GM18909 (cell line): Measurements from ENCODE around the gene TRMT61A.

ENCODE experiments used
- ATAC-seq: cut with Tn5 transposase; IDR thresholded peaks from one replicate; pipeline ENCODE4 v1.9.1; 2021; ENCODE audit warnings: mild to moderate bottlenecking; ENCODE audit not compliant: unreplicated experiment, poor library complexity

TRMT61A gene

GRCh38 chr14:103533999-103534575 is 5.1 kb downstream of the TRMT61A start:
- ATAC-seq: no peak

DNA sequence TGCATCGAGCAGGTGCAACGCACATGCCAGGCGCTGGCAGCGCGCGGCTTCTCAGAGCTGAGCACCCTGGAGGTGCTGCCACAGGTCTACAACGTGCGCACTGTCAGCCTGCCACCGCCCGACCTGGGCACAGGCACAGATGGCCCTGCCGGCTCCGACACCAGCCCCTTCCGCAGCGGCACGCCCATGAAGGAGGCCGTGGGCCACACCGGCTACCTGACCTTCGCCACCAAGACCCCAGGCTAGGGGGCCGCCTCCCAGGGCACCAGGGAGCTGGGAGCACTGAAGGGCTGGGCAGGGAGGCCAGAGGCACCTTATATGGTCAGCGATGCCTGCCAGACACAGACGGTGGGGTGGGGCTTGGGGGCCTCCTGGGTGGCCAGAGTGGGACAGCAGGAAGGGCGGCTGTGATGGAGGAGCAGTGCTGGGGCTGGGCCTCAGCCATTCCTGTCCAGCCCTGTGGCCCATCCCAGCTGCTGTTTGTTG is 5.6 kb downstream of the TRMT61A start:
- ATAC-seq: no peak

DNA sequence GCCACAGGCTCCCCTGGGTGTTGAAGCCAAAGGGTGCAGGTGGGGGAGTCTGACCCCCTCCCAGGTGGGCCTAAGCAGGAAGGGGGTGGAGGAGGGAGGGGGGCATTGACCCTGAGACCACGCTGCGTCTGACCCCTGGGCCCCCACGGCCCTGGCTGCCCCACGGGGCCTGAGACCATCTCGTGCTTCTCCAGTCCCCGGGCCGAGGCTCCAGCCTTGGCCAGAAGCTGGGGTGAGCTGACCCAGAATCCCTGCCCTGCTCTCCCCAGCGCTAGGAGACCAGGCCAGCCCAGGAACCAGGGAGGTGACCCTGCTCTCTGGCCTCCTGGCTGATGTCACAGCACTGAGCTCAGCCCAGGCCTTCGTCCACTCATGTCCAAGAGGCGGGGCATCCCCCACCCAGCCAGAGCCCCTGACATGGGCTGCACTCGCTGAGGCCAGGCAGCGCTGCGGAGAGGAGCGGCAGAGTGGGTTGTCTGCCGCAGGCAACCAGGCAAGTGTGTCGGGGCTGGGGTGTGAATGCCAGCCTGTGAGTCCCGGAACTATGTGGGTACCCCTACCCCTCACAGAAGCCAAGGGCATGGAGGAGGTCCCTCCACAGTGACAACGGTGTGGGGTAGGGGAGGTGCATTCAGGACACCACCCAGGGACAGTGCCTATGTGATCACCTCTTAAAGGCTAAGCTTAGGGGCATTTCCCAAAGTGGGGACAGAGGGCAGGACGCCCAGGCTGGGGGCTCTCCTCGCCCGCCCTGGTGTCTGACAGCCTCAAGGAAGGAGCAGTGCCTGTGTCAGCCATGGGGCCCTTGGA is 6.3 kb downstream of the TRMT61A start:
- no peak for ATAC-seq

GRCh38 chr14:103535891-103536565 is 7.0 kb downstream of the TRMT61A start:
- ATAC-seq: no peak

DNA sequence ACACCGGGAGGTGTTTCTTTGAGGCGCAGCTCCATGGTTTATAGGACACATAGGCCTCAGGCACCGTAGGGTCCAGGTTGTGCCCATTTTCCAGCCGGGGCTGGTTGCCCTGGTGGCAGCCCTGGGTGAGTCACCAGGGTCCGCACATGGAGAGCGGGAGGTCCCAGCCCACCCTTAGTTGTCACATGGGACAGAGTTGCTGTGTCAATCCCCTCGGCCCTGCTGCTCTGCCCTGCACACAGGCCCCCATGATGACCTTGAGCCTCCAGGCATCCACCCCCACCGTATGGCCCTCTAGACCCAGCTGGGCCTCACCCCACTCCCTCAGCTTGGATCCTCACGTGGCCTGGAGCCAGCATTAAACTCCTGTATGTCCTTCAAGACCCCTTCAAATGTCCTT is 7.7 kb downstream of the TRMT61A start:
- no peak for ATAC-seq

DNA sequence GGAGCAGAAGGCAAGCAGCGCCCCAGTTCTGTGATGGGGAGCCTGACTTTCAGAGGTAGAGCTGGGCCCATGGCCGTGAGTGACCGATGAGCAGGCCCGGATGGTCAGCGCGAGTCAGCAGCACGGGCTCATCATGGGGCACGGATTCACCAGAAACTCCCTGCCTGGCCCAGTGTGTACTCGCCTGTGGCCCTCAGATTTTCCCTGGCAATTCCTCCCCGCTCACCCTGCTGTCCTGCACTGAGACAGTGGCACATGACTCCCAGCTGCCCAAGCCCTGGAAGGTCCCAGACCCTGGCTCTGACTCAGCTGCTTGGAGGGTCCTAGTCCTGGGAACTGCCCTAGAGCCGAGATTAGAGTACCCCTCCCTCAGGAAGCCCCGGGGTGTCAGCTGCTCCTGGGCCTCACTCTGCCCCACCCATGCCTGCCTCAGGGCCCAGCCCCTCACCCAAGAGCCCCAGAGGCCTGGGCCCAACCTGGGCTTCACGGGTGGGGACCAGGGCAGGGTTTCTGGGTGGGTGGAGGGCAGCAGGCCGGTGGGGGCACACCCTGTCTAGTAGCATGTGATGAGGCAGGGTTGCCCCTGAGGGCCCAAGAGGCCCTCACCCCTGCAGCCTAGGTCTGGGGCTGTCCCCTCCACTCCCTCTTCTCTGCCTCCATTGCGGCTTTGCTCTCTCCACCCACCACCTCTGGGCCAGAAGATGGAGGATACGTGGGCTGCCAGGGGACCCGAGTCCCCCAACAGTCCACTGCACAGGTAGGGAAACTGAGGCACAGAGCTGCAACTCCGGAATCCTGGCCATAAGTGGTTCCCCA is 8.4 kb downstream of the TRMT61A start:
- no peak for ATAC-seq

GRCh38 chr14:103538291-103539055 is 9.5 kb downstream of the TRMT61A start:
- no peak for ATAC-seq

DNA sequence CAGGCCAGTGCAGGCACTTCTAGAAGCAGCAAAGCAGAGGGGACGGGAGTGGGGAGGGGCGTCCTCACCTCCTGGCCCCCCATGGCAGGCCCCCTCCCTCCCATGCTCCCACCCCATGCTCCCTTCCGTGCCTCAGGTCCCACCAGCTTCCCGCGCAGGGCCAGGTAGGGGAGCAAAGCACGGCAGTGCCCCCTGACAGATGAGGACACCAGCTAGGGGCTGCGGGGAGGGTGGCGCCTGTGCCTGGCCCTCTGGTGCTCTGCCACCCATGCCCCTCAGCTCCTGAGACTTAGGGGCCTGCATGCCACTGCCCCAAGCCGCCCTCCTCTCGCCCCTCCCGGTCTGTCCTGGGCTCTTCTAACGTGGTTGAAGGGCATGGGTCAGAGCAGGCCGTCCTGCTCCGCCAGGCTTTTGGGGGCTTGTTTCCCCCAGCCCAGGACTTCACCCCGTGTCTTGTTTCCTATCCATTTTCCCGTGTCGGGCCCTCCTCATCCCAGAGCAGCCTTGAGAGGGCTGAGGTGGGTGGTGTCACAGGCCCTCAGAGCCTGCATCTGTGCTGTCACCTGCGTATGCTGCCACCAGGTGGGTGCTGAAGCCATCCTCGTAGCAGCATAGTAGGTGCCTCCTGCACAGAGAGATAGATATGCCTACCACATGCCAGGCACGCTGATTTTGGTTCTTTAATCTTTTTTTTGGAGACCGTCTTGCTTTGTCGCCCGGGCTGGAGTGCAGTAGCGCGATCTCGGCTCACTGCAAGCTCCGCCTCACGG is 10.2 kb downstream of the TRMT61A start:
- ATAC-seq: no peak

GRCh38 chr14:103540821-103541708 is 12.1 kb downstream of the TRMT61A start:
- ATAC-seq: no peak

DNA sequence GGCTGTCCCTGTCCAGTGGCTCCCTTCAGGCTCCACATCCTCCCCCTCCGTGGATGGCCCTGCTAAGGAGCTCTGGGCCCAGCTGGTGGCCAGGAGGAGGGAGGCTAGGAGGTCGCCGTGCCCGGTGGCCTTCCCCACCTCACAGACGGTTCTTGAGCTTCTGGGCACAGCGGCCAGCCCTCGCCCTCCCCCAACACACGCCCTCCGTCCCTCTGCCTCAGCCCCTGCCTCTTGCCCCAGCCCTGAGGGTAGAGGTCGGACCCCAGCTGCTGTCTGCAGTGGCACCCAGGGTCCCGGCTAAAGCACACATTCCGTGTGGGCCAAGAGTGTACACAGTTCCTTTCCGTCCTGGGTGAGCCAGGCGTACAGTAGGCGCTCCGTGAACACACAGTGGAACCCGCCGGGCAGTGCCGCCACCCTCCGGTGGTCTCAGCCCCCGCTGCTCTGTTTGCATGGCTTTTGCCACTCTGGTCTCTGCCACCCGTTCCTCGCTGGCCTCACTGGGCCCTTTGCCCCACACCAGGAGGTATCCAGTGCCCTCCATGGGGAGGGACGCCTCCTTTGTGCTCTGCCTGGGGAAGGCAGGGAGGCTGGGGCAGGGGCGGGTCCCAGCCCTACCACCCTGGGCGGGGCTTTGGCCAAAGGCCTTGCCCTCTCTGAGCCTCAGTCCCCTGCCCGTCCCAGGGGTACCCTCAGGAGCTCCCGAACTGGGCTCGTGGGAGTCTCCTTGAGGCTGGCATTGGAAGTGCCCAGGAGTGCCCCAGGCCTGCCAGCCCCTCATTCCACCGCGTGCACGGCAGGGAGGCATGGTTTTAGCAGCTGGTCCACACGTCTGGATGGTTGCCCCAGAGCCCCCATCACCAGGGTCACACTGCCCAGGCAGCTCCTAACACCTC is 13.0 kb downstream of the TRMT61A start:
- no peak for ATAC-seq

GRCh38 chr14:103542605-103543088 is 13.7 kb downstream of the TRMT61A start:
- no peak for ATAC-seq

- no peak for ATAC-seq
These were observed 14.1 kb downstream of the TRMT61A start for GRCh38 chr14:103543140-103543539.

DNA sequence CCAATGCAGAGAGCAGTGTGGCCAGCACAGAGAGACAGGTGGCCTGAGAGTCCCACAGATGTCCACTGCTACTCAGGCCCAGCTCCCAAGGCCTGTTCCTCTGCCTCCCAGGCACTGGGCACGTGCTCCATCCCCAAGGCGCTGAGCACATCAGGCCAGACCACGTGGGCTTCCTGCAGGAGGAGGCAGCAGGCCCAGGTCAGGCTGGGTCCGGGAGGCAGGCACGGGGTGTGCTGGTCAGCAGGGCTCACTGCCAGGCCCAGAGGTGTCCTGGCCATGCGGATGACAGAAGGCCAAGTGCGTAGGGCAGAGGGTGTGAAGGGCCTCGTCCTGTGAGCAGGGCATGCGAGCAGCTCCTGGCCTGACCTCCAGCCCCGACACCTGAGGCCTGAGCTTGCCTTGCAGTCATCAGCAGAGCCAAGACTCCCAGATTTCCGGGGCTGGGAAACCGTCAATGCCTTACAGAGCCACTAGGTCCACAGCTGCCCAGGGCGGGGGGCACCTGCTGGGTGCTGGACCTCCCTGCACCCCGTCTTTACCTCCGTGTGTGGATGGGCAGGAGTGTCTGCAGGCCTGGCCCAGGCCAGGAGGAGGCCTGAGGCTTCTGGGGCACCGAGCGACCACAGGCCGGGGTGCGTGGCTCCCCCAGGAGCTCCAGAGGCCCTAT is 14.9 kb downstream of the TRMT61A start:
- ATAC-seq: no peak

GRCh38 chr14:103544388-103545218 is 15.6 kb downstream of the TRMT61A start:
- ATAC-seq: no peak

DNA sequence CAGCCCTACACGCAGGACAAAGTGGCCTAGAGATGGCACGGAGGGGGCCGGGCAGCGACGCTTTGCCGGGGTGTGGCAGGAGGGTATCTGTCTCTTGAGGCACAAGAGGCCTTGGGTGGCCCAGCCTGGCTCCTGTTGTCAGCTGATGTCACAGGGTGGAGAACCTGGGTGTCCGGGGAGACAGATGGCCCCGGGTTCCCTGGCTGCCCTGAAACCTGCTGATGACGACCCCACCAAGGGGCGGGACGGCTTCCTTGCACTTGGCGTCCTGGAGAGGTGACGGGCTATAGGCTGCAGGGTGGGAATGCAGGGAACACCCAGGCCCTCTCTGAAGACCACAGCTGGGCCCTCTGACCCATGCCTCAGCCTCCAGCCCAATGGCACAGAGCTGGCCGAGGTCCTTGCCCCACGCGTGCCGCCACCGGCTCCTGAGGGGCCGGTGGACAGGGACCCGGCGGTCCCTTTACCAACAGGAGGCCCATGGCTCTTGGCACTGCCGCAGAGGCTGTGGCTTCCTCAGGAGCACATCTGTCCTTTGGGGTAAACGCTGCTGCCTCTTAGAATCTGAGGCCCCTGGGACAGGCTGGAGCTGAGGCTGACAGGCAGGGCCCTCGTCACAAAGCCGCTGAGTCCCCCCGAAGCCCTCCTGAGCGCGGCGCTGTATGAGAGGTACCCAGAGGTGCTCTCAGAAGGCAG is 16.4 kb downstream of the TRMT61A start:
- ATAC-seq: no peak
